ENCODE measurements around the gene FAM50B.

DNA sequence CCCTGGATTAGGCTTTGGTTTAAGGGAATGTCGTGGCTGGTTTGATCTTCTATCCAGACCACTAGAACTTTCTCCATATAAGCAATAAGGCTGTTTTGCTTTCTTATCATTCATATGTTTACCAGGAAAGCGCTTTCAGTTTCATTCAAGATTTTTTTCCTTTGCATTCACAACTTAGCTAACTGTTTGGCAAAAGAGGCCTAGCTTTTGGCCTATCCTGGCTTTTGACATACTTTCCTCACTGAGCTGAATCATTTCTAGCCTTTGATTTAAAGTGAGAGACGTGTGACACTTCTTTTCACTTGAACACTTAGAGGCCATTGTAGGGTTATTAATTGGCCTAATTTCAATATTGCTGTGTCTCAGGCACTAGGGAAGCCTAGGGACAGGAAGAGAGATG lies 1.7 kb upstream of the FAM50B start:
- no peak for TF ChIP-seq SRF (IDR thresholded peaks at IDR 0.05; ENCODE audit: low read depth, low read length)
- no peak for TF ChIP-seq MXD4 (CRISPR knock-in tag; IDR thresholded peaks at IDR 0.05)
- TF ChIP-seq NCOA2 (CRISPR knock-in tag; IDR thresholded peaks at IDR 0.05), result no peak
- TF ChIP-seq, protein P1, sequence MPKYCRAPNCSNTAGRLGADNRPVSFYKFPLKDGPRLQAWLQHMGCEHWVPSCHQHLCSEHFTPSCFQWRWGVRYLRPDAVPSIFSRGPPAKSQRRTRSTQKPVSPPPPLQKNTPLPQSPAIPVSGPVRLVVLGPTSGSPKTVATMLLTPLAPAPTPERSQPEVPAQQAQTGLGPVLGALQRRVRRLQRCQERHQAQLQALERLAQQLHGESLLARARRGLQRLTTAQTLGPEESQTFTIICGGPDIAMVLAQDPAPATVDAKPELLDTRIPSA (CRISPR knock-in tag; IDR thresholded peaks at IDR 0.05; ENCODE audit: borderline replicate concordance), result no peak
- no peak for TF ChIP-seq POGZ (CRISPR knock-in tag; IDR thresholded peaks at IDR 0.05)
- no peak for TF ChIP-seq MAX (IDR thresholded peaks at IDR 0.05)
- no peak for TF ChIP-seq PRDM10 (CRISPR knock-in tag; IDR thresholded peaks at IDR 0.05; ENCODE audit: low read depth)

Measured in HepG2 (cell line).